ENCODE results near the gene GAGE10. TPM values are rescaled to one million over a fixed set of nuclear protein-coding genes. Genes with fewer than 3 reads are reported as not detected.

The GAGE10 gene
- total RNA-seq, 1 experiment from 2014 or later, result not detected

GRCh38 chrX:49290215-49290614 is 13.2 kb upstream of the GAGE10 start:
- no peak overlapping the region for H3K27ac ChIP-seq (ENCODE audit: low read depth, low read length)
- H3K79me2 ChIP-seq (ENCODE audit: insufficient read depth, low read length), result no peaks in the 10 kb centered on the region
- no peak overlapping the region for H3K4me3 ChIP-seq (replicated peaks in 1 of 2; ENCODE audit: low read depth in 1 of 2, low read length in 2 of 2)
- RAD21 ChIA-PET (ENCODE audit: low non-redundant PET in 1 of 2, low total read pairs in 2 of 2, uncharacterized antibody in 2 of 2, unreplicated experiment in 2 of 2), result no interaction called here
- DNase-seq (ENCODE audit: low read depth, low spot score), result no peak
- TF ChIP-seq POLR2AphosphoS5 (IDR thresholded peaks at IDR 0.05; ENCODE audit: low read depth, low read length) (no peak), SIN3A (IDR thresholded peaks at IDR 0.05; ENCODE audit: low read depth) (no peak), ZNF274 (IDR thresholded peaks at IDR 0.05; ENCODE audit: low read depth, low read length) (no peak), ZBTB33 (IDR thresholded peaks at IDR 0.05; ENCODE audit: extremely low read depth, insufficient replicate concordance, low read length) (no peak), JUND (IDR thresholded peaks at IDR 0.05) (no peak), ELF1 (IDR thresholded peaks at IDR 0.05; ENCODE audit: borderline replicate concordance, low read depth) (no peak), TCF7L2 (IDR thresholded peaks at IDR 0.05; ENCODE audit: borderline replicate concordance, extremely low read depth, insufficient read depth, insufficient read length) (no peak), REST (IDR thresholded peaks at IDR 0.05; ENCODE audit: low read depth) (no peak), EZH2 (IDR thresholded peaks at IDR 0.05) (no peak), ATF3 (IDR thresholded peaks at IDR 0.05) (no peak), SP1 (IDR thresholded peaks at IDR 0.05; ENCODE audit: low read depth) (no peak), CBX3 (IDR thresholded peaks at IDR 0.05; ENCODE audit: low read depth) (no peak), EGR1 (IDR thresholded peaks at IDR 0.05; ENCODE audit: low read depth) (no peak), RAD21 (IDR thresholded peaks at IDR 0.05; ENCODE audit: low read depth) (no peak), CEBPB (IDR thresholded peaks at IDR 0.05; ENCODE audit: low read depth) (no peak), CTCF (IDR thresholded peaks at IDR 0.05 in 2 of 3, conservative IDR thresholded peaks at IDR 0.05 in 1 of 3; ENCODE audit: borderline replicate concordance in 1 of 3, insufficient read depth in 1 of 3, low read depth in 2 of 3, low read length in 2 of 3) (no peak)
- intact Hi-C loops (cut with micrococcal nuclease), result loop anchor here (5.0 kb wide), 1 partner anchor 462 kb away; no protein-coding TSS in a partner anchor
- H3K36me3 ChIP-seq (ENCODE audit: control insufficient read depth in 1 of 2, insufficient read depth in 2 of 2, low read length in 2 of 2), result no peaks in the 10 kb centered on the region
- no peak overlapping the region for H3K4me2 ChIP-seq (ENCODE audit: low read length)
- no peaks in the 10 kb centered on the region for H3K4me1 ChIP-seq (ENCODE audit: control insufficient read depth in 1 of 2, insufficient read depth in 2 of 2, low read length in 2 of 2)
- no peaks in the 10 kb centered on the region for H3K9me3 ChIP-seq (ENCODE audit: control insufficient read depth in 1 of 2, insufficient read depth in 1 of 2, low read depth in 1 of 2, low read length in 2 of 2)
- POLR2A ChIA-PET, result no interaction called here
- no peaks in the 10 kb centered on the region for H3K27me3 ChIP-seq (ENCODE audit: insufficient read depth, low read length)
- no peaks in the 10 kb centered on the region for H4K20me1 ChIP-seq (ENCODE audit: insufficient read depth)
- H2AFZ ChIP-seq (ENCODE audit: low read depth, low read length, poor library complexity, severe bottlenecking), result no peak overlapping the region
- CTCF ChIA-PET, result no interaction called here
- H3K9ac ChIP-seq (ENCODE audit: low read length), result no peak overlapping the region
- no TSS peak for BruUV-seq (replicated peaks)
- no peaks in the 10 kb centered on the region for H3K9me2 ChIP-seq (ENCODE audit: insufficient read depth)
- ATAC-seq, result no peak
